DOHH2 (cell line): ENCODE measurements around the gene LITAF.

Experiments used
- EZH2phosphoT487 ChIP-seq: fragments of 200-600 bp; sonication (generic); IDR thresholded peaks from 2 replicates; pipeline ENCODE4 v1.6.1; 2017; ENCODE audit warnings: borderline replicate concordance, mild to moderate bottlenecking, antibody characterized with exemption, low read length, moderate library complexity, mixed read lengths
- TF ChIP-seq, protein P1 (sequence below): fragments of 200-600 bp; sonication (generic); IDR thresholded peaks from one replicate; pipeline ENCODE4 v1.5.1; 2014; ENCODE audit warnings: antibody characterized with exemption, mild to moderate bottlenecking, low read depth, low read length; ENCODE audit not compliant: poor library complexity, severe bottlenecking

GRCh38 chr16:11533588-11533987 is 53.1 kb downstream of the LITAF start:
- TF ChIP-seq, protein P1, sequence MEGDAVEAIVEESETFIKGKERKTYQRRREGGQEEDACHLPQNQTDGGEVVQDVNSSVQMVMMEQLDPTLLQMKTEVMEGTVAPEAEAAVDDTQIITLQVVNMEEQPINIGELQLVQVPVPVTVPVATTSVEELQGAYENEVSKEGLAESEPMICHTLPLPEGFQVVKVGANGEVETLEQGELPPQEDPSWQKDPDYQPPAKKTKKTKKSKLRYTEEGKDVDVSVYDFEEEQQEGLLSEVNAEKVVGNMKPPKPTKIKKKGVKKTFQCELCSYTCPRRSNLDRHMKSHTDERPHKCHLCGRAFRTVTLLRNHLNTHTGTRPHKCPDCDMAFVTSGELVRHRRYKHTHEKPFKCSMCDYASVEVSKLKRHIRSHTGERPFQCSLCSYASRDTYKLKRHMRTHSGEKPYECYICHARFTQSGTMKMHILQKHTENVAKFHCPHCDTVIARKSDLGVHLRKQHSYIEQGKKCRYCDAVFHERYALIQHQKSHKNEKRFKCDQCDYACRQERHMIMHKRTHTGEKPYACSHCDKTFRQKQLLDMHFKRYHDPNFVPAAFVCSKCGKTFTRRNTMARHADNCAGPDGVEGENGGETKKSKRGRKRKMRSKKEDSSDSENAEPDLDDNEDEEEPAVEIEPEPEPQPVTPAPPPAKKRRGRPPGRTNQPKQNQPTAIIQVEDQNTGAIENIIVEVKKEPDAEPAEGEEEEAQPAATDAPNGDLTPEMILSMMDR, result no peak
- TF ChIP-seq EZH2phosphoT487, result no peak
